ENCODE data around the gene ADAMTS16.

The ADAMTS16 gene

GRCh38 chr5:5344606-5345005 lies 204.5 kb downstream of the ADAMTS16 start:
- no peak for DNase-seq (ENCODE audit: low read depth)

- DNase-seq (ENCODE audit: low read depth), result no peak
Observed at GRCh38 chr5:5347442-5347841, 207.3 kb downstream of the ADAMTS16 start.

DNA sequence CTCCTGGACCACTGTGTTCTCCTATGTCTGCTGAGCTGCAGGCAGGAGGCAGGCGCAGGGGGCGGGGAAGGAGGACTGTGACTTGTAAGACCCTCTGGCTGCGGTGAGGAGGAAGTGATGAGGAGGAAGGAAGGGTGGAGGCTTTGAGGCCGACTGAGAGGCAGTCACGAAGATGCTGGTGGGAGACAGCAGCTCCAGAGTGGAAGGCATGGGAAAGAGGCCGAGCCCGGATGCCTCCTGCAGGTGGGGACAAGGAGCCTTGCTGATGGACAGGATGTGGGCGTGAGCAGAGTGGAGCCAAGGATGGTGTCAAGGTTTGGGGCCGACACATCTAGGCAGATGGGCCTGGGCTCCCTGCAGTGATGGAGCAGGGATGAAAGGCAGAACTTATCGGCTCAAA lies 208.0 kb downstream of the ADAMTS16 start:
- no peak for DNase-seq (ENCODE audit: low read depth)

DNA sequence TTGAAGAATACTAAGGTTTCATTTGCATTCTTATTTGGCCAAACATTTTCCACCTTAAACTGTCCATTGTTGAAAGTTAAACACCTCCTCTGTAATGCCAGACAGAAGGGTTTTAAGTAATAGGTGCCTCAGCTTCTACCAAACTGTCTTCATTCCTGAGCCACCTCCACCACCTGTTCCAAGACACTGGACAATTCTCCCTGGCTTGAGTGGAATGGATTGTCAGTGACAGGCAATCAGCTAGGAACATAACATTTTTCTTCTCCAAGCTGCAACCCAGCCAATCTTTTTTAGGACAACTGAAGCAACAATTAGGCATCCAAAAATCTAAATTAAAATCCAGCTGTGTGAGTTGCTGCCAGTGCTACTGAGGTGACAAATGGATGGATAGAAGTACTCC lies 208.4 kb downstream of the ADAMTS16 start:
- DNase-seq (ENCODE audit: low read depth), result no peak

- no peak for DNase-seq (ENCODE audit: low read depth)
Observed at GRCh38 chr5:5350101-5350500, 210.0 kb downstream of the ADAMTS16 start.

- DNase-seq (ENCODE audit: low read depth), result no peak
Observed at GRCh38 chr5:5351288-5351979, 211.3 kb downstream of the ADAMTS16 start.

- no peak for DNase-seq (ENCODE audit: low read depth)
Observed at GRCh38 chr5:5352675-5353074, 212.5 kb downstream of the ADAMTS16 start.

GRCh38 chr5:5353681-5354080 lies 213.6 kb downstream of the ADAMTS16 start:
- DNase-seq (ENCODE audit: low read depth), result no peak

- DNase-seq (ENCODE audit: low read depth), result no peak
Observed at GRCh38 chr5:5356765-5357164, 216.6 kb downstream of the ADAMTS16 start.

GRCh38 chr5:5359618-5360017 lies 219.5 kb downstream of the ADAMTS16 start:
- DNase-seq (ENCODE audit: low read depth), result no peak

- DNase-seq (ENCODE audit: low read depth), result no peak
Observed at GRCh38 chr5:5360363-5360940, 220.3 kb downstream of the ADAMTS16 start.

DNA sequence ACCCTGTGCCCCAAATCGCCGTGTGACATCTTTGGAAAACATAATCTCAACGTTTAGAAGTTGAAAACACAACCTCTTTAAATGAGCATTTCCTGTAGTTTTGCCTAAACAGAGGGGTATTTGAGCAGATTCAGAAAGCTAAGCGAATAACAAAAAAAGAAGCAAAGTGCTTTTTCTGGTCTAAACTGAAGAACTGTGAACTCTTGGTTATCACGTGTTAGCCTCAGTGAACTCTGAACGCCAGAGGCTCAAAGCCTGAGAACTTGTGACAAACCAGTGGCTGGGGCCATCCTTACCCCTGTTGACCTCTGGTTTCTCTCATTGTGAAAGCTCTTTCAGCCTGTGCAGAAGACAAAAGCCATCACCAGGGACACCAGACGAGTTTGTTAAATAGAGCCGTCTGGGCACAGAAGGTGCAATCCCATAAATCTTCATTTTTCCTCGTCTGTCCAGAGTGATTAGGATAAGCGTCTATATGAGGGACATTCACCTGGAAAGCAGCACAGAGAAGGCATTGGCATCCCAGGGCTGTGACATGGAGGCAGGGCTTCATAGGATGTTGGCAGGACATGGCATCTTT lies 220.9 kb downstream of the ADAMTS16 start:
- DNase-seq (ENCODE audit: low read depth), result no peak

GRCh38 chr5:5363045-5363444 lies 222.9 kb downstream of the ADAMTS16 start:
- DNase-seq (ENCODE audit: low read depth), result no peak

DNA sequence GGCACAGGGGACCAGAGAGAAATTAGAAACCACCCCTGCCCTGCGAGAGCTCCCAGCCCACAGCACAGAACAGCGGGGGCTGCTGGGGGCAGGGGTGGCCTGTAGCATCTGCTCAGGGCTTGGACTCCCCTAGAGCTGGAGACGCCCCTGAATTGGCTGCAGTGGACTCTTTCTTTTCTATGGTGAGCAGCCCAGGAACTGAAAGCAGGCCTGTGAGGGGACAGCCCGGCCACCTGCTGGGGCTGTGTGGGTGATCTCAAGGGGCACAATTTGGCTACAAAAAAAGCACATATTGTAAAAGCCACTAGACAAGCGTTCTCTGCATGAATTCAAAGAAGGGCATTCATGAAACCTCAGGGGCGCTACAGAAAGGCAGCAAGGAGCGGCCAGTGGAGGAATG lies 224.8 kb downstream of the ADAMTS16 start:
- no peak for DNase-seq (ENCODE audit: low read depth)

DNA sequence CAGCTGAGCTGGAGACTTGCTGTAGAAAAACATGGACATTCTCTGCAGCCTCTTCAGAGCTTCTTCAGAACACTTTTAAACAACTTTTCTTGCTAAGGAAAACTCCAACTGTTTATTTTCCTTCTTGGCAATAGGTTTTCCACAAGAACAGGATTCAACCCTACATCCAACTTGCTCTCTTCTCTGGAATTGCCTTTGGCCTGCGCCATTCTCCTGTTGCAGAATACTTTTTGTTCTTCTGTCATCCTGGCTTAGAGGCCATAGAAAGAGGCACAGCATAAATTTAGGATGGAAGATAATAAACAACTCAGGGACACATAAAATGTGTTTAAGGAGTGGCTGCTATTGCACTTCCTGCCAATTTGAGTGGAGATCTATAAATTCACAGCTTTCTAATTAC lies 227.6 kb downstream of the ADAMTS16 start:
- no peak for DNase-seq (ENCODE audit: low read depth)

- DNase-seq (ENCODE audit: low read depth), result no peak
Observed at GRCh38 chr5:5369051-5369605, 229.0 kb downstream of the ADAMTS16 start.

Measured in activated T-cell treated with anti-CD3 and anti-CD28 coated beads for 24 hours (primary cell).